Fibroblast of mammary gland (primary cell): ENCODE data around the gene ELMOD3.

ENCODE experiments used
- DNase-seq: peaks from one replicate; pipeline ENCODE4 v3.0.0-alpha.2; 2010; ENCODE audit warnings: low read depth
- H3K4me3 ChIP-seq: 2 replicates; pipeline ENCODE4 v1.5.1; 2011; ENCODE audit warnings: low read depth, mild to moderate bottlenecking, low read length, moderate library complexity; ENCODE audit not compliant: control insufficient read depth
- CTCF ChIP-seq: conservative IDR thresholded peaks from 2 replicates; pipeline ENCODE4 v1.5.1; 2011; ENCODE audit warnings: low read depth, low read length, inconsistent platforms; ENCODE audit not compliant: control insufficient read depth, insufficient read depth

Gene ELMOD3

GRCh38 chr2:85354286-85355072, at the start of gene ELMOD3, which contains the start of gene RETSAT:
TSS of gene ELMOD3 (plus strand) at chr2:85354769. CDS start at chr2:85357199, 2,430 bp downstream.
TSS of gene RETSAT (minus strand) at chr2:85354528. CDS start at chr2:85354507, 21 bp downstream.
- TF ChIP-seq CTCF: no peak
- peak within 1 kb of the TSS; percentile 99 for H3K4me3 ChIP-seq
- peak; percentile 100 for DNase-seq

GRCh38 chr2:85307527-85307897, 47.1 kb upstream of the ELMOD3 start:
- no peak overlapping the region for H3K4me3 ChIP-seq
- no peak for DNase-seq
- no peak for TF ChIP-seq CTCF

GRCh38 chr2:85308201-85308600, 46.4 kb upstream of the ELMOD3 start:
- TF ChIP-seq CTCF: no peak
- no peak for DNase-seq
- no peak overlapping the region for H3K4me3 ChIP-seq

- no peak for TF ChIP-seq CTCF
- peak; percentile 63 for DNase-seq
- no peak overlapping the region for H3K4me3 ChIP-seq
These were observed 45.5 kb upstream of the ELMOD3 start for GRCh38 chr2:85308896-85309555.

GRCh38 chr2:85309699-85310321, 44.8 kb upstream of the ELMOD3 start:
- no peak overlapping the region for H3K4me3 ChIP-seq
- DNase-seq: no peak
- no peak for TF ChIP-seq CTCF

GRCh38 chr2:85310330-85310729, 44.2 kb upstream of the ELMOD3 start:
- no peak overlapping the region for H3K4me3 ChIP-seq
- no peak for TF ChIP-seq CTCF
- DNase-seq: no peak
